HepG2 (cell line): Measurements from ENCODE around the gene CCL16. TPM values are rescaled to one million over a fixed set of nuclear protein-coding genes. Genes with fewer than 3 reads are reported as not detected.

ENCODE experiments used
- IRF2 ChIP-seq: IDR thresholded peaks from 2 replicates; pipeline ENCODE4 v1.6.1; 2018; ENCODE audit warnings: missing genetic modification reagents, missing compliant biosample characterization
- KDM5B ChIP-seq: sonication (generic); formaldehyde crosslinking; IDR thresholded peaks from 2 replicates; pipeline ENCODE4 v1.4.0; 2020; ENCODE audit warnings: missing genetic modification reagents, mild to moderate bottlenecking, borderline replicate concordance
- KLF15 ChIP-seq: sonication (generic); formaldehyde crosslinking; IDR thresholded peaks from 2 replicates; pipeline ENCODE4 v1.8.1; 2023; ENCODE audit warnings: borderline replicate concordance, mild to moderate bottlenecking, inconsistent platforms, missing genetic modification reagents, mixed read lengths
- KLF9 ChIP-seq: IDR thresholded peaks from 2 replicates; pipeline ENCODE4 v1.6.1; 2016; ENCODE audit warnings: low read depth
- MAFF ChIP-seq: IDR thresholded peaks from 2 replicates; pipeline ENCODE4 v1.6.1; 2011; ENCODE audit warnings: low read depth, low read length, improper control_type of control experiment
- MIER3 ChIP-seq: IDR thresholded peaks from 2 replicates; pipeline ENCODE4 v1.6.1; 2016; ENCODE audit warnings: missing compliant biosample characterization, borderline replicate concordance
- POLR2A ChIP-seq, 2 experiments: IDR thresholded peaks; 2 replicates each; pipeline ENCODE4 v1.6.1; 2011; ENCODE audit warnings: low read depth in 2 of 2, low read length in 2 of 2, mild to moderate bottlenecking in 1 of 2, moderate library complexity in 1 of 2; ENCODE audit not compliant: insufficient read depth in 1 of 2
- RBM22 ChIP-seq: fragments of 200-400 bp; formaldehyde crosslinking; optimal IDR thresholded peaks from 2 replicates; pipeline ENCODE3; 2017; ENCODE audit warnings: mild to moderate bottlenecking, low read length, moderate library complexity
- SNAI1 ChIP-seq: sonication (generic); formaldehyde crosslinking; IDR thresholded peaks from 2 replicates; pipeline ENCODE4 v1.5.0; 2020; ENCODE audit warnings: mild to moderate bottlenecking, missing genetic modification reagents, borderline replicate concordance
- SP140L ChIP-seq: sonication (generic); formaldehyde crosslinking; IDR thresholded peaks from 2 replicates; pipeline ENCODE4 v1.4.0; 2020; ENCODE audit warnings: missing genetic modification reagents, borderline replicate concordance
- SRF ChIP-seq: IDR thresholded peaks from 2 replicates; pipeline ENCODE4 v1.6.1; 2011; ENCODE audit warnings: mild to moderate bottlenecking, low read depth, low read length, moderate library complexity
- ZNF17 ChIP-seq: sonication (generic); formaldehyde crosslinking; IDR thresholded peaks from 2 replicates; pipeline ENCODE4 v1.5.0; 2020; ENCODE audit warnings: mild to moderate bottlenecking, missing genetic modification reagents
- ZNF549 ChIP-seq: sonication (generic); formaldehyde crosslinking; IDR thresholded peaks from 2 replicates; pipeline ENCODE4 v1.5.0; 2020; ENCODE audit warnings: missing genetic modification reagents
- ZNF572 ChIP-seq: sonication (generic); formaldehyde crosslinking; IDR thresholded peaks from 2 replicates; pipeline ENCODE4 v1.5.1; 2020; ENCODE audit warnings: mild to moderate bottlenecking, missing genetic modification reagents
- ZNF746 ChIP-seq: sonication (generic); formaldehyde crosslinking; IDR thresholded peaks from 2 replicates; pipeline ENCODE4 v1.8.0; 2022; ENCODE audit warnings: mild to moderate bottlenecking, missing genetic modification reagents
- polyA plus RNA-seq, 8 experiments: library from polyadenylated mRNA; depleted of rRNA in 3 of 8; stranded (reverse) in 7 of 8; unstranded in 1 of 8; fragments of >200 nt; fragmentation: Illumina TruSeq in 4 of 8; extraction: Trizol in 4 of 8; gene quantifications; 2 replicates each; pipeline versions ENCODE4 v1.2.1 to v1.2.3, GENCODE V29; 2011 to 2016; ENCODE audit warnings: low read depth in 4 of 8, missing spikeins in 1 of 8, mixed read lengths in 1 of 8; ENCODE audit not compliant: insufficient read depth in 1 of 8
- total RNA-seq, 5 experiments: library from RNA; depleted of rRNA; stranded (reverse); fragments of >200 nt; fragmentation: Illumina TruSeq; extraction: Trizol; gene quantifications; 2 replicates each; pipeline ENCODE4 v1.2.3, GENCODE V29; 2016; ENCODE audit warnings: low read depth in 1 of 5
- TF ChIP-seq, protein P1 (sequence below): sonication (generic); formaldehyde crosslinking; IDR thresholded peaks from 2 replicates; pipeline ENCODE4 v1.5.1; 2020; ENCODE audit warnings: mild to moderate bottlenecking, moderate library complexity, missing genetic modification reagents
- TF ChIP-seq, protein P2 (sequence below): sonication (generic); formaldehyde crosslinking; IDR thresholded peaks from 2 replicates; pipeline ENCODE4 v1.5.0; 2020; ENCODE audit warnings: missing genetic modification reagents
- TF ChIP-seq, protein P3 (sequence below): IDR thresholded peaks from 2 replicates; pipeline ENCODE4 v1.6.1; 2016; ENCODE audit warnings: low read depth
- TF ChIP-seq, protein P4 (sequence below): IDR thresholded peaks from 2 replicates; pipeline ENCODE4 v1.6.1; 2016; ENCODE audit warnings: low read depth, borderline replicate concordance
- TF ChIP-seq, protein P5 (sequence below): sonication (generic); formaldehyde crosslinking; IDR thresholded peaks from 2 replicates; pipeline ENCODE4 v1.4.0; 2020; ENCODE audit warnings: mild to moderate bottlenecking, missing genetic modification reagents
- TF ChIP-seq, protein P6 (sequence below): sonication (generic); formaldehyde crosslinking; IDR thresholded peaks from 2 replicates; pipeline ENCODE4 v1.5.1; 2020; ENCODE audit warnings: missing genetic modification reagents, mild to moderate bottlenecking, borderline replicate concordance

Gene CCL16
- total and polyA plus RNA-seq, 2 of the 13 experiments (the other 11 are each of a cell fraction or from before 2014, with no cell fraction given) = 2.0 to 14.7 TPM

DNA sequence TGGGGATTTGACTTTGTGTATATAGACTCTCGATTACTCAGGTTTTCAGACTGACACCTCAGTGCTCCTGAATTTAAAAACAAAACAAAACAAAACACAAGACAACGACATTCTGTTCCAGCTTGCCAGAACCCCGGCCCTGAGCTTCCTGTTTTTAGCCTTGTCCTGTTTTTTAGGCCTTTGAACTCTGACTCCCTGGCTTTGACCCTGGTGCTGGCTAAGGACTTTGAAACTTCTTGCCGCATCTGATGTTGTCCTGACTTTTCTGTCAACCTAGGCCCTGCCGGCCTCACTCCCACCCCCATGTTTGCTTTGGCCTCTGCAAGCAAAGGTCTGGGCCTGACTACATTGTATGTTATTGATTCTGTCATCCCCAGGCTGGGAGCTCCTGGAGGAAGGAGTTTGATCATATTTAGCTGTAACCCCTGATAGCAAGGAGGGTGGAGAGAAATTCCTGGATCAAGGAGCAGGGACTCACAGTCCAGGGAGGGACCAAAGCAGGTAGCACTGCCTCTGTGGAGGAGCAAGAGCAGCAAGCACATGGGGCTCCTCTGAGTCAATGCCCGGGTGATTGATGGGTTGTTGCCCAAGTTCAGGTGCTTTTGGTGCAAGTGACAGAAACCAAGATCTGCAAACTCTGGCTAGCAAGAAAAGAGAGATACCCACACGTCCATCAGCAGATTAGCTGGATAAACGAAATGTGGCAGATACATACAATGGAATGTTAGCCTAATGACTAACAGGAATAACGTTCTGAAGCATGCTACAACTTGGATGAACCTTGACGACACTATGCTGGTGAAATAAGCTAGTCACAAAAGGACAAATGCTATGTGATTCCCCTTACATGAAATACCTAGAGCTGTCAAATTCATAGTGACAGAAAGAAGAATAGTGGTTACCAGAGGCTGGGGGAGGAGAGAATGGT, 7.7 kb downstream of the CCL16 start (continued):
- TF ChIP-seq, protein P1, sequence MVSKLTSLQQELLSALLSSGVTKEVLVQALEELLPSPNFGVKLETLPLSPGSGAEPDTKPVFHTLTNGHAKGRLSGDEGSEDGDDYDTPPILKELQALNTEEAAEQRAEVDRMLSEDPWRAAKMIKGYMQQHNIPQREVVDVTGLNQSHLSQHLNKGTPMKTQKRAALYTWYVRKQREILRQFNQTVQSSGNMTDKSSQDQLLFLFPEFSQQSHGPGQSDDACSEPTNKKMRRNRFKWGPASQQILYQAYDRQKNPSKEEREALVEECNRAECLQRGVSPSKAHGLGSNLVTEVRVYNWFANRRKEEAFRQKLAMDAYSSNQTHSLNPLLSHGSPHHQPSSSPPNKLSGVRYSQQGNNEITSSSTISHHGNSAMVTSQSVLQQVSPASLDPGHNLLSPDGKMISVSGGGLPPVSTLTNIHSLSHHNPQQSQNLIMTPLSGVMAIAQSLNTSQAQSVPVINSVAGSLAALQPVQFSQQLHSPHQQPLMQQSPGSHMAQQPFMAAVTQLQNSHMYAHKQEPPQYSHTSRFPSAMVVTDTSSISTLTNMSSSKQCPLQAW (CRISPR knock-in tag) = peak; percentile 77; the same call in 1 of the 2 replicates
- TF ChIP-seq POLR2A (IDR thresholded peaks at IDR 0.05; ENCODE audit: insufficient read depth in 1 of 2, low read depth in 2 of 2, low read length in 2 of 2) = 0 out of 4 replicates have a peak, but pooled peaks have one; percentile 29 to 40
- TF ChIP-seq, protein P2, sequence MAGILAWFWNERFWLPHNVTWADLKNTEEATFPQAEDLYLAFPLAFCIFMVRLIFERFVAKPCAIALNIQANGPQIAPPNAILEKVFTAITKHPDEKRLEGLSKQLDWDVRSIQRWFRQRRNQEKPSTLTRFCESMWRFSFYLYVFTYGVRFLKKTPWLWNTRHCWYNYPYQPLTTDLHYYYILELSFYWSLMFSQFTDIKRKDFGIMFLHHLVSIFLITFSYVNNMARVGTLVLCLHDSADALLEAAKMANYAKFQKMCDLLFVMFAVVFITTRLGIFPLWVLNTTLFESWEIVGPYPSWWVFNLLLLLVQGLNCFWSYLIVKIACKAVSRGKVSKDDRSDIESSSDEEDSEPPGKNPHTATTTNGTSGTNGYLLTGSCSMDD (CRISPR knock-in tag) = no peak
- peak; percentile 94 for TF ChIP-seq ZNF746 (CRISPR knock-in tag)
- TF ChIP-seq, protein P3, sequence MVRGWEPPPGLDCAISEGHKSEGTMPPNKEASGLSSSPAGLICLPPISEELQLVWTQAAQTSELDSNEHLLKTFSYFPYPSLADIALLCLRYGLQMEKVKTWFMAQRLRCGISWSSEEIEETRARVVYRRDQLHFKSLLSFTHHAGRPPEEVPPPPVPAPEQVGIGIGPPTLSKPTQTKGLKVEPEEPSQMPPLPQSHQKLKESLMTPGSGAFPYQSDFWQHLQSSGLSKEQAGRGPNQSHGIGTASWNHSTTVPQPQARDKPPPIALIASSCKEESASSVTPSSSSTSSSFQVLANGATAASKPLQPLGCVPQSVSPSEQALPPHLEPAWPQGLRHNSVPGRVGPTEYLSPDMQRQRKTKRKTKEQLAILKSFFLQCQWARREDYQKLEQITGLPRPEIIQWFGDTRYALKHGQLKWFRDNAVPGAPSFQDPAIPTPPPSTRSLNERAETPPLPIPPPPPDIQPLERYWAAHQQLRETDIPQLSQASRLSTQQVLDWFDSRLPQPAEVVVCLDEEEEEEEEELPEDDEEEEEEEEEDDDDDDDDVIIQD (CRISPR knock-in tag) = peak; percentile 63; the same call in 1 of the 2 replicates
- TF ChIP-seq RBM22 = no peak
- TF ChIP-seq ZNF572 (CRISPR knock-in tag) = 0 out of 2 replicates have a peak, but pooled peaks have one; percentile 43
- TF ChIP-seq SP140L = peak; percentile 82; the same call in 1 of the 2 replicates
- peak; percentile 94 for TF ChIP-seq IRF2 (CRISPR knock-in tag)
- TF ChIP-seq, protein P4, sequence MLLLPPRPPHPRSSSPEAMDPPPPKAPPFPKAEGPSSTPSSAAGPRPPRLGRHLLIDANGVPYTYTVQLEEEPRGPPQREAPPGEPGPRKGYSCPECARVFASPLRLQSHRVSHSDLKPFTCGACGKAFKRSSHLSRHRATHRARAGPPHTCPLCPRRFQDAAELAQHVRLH (CRISPR knock-in tag) = peak; percentile 80; the same call in 1 of the 2 replicates
- TF ChIP-seq MAFF = peak; percentile 68
- no peak for TF ChIP-seq SRF
- TF ChIP-seq, protein P5, sequence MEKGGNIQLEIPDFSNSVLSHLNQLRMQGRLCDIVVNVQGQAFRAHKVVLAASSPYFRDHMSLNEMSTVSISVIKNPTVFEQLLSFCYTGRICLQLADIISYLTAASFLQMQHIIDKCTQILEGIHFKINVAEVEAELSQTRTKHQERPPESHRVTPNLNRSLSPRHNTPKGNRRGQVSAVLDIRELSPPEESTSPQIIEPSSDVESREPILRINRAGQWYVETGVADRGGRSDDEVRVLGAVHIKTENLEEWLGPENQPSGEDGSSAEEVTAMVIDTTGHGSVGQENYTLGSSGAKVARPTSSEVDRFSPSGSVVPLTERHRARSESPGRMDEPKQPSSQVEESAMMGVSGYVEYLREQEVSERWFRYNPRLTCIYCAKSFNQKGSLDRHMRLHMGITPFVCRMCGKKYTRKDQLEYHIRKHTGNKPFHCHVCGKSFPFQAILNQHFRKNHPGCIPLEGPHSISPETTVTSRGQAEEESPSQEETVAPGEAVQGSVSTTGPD (CRISPR knock-in tag) = peak; percentile 97
- no peak for TF ChIP-seq KLF15 (CRISPR knock-in tag)
- no peak for TF ChIP-seq ZNF17 (CRISPR knock-in tag)
- TF ChIP-seq ZNF549 (CRISPR knock-in tag) = no peak
- TF ChIP-seq SNAI1 (CRISPR knock-in tag) = 0 out of 2 replicates have a peak, but pooled peaks have one; percentile 4
- TF ChIP-seq, protein P6, sequence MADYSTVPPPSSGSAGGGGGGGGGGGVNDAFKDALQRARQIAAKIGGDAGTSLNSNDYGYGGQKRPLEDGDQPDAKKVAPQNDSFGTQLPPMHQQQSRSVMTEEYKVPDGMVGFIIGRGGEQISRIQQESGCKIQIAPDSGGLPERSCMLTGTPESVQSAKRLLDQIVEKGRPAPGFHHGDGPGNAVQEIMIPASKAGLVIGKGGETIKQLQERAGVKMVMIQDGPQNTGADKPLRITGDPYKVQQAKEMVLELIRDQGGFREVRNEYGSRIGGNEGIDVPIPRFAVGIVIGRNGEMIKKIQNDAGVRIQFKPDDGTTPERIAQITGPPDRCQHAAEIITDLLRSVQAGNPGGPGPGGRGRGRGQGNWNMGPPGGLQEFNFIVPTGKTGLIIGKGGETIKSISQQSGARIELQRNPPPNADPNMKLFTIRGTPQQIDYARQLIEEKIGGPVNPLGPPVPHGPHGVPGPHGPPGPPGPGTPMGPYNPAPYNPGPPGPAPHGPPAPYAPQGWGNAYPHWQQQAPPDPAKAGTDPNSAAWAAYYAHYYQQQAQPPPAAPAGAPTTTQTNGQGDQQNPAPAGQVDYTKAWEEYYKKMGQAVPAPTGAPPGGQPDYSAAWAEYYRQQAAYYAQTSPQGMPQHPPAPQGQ (CRISPR knock-in tag) = no peak
- TF ChIP-seq KDM5B (CRISPR knock-in tag) = peak; percentile 64; the same call in 1 of the 2 replicates
- no peak for TF ChIP-seq KLF9
- peak; percentile 94; the same call in 1 of the 2 replicates for TF ChIP-seq MIER3 (CRISPR knock-in tag)
